ENCODE measurements around the gene MDK. TPM values are rescaled to one million over a fixed set of nuclear protein-coding genes. Genes with fewer than 3 reads are reported as not detected.
A peak's percentile ranks its signal among the peaks of the same experiment; 100 is the strongest.
"Not testable (repeated sequence)": the region's sequence is repeated elsewhere in the genome, so short reads cannot be mapped to it uniquely, and the experiment has no call there.

Gene MDK
- total RNA-seq, 1 donor from 2014 or later = 92.7 TPM

- no peak for ATAC-seq
- intact Hi-C loops (cut with DNase I) = no loop called here
- DNase-seq (ENCODE audit: low spot score) = no peak
Observed at GRCh38 chr11:46364056-46364455, 17.4 kb upstream of the MDK start.

- ATAC-seq (no peak), DNase-seq (ENCODE audit: low spot score) (no peak)
- intact Hi-C loops (cut with DNase I) = no loop called here
Observed at GRCh38 chr11:46364791-46365190, 16.7 kb upstream of the MDK start.

GRCh38 chr11:46366260-46366659, 15.2 kb upstream of the MDK start:
- ATAC-seq = no peak
- intact Hi-C loops (cut with DNase I) = no loop called here

GRCh38 chr11:46366661-46367161, 14.8 kb upstream of the MDK start:
- DNase-seq (ENCODE audit: low spot score) = no peak
- no peak for ATAC-seq
- intact Hi-C loops (cut with DNase I) = no loop called here

More at GRCh38 chr11:46366260-46366659, 15.2 kb upstream of the MDK start:
- DNase-seq (ENCODE audit: low spot score) = no peak

GRCh38 chr11:46367244-46367915, 14.1 kb upstream of the MDK start:
- ATAC-seq (peak; percentile 84), DNase-seq (ENCODE audit: low spot score) (peak; percentile 88)
- intact Hi-C loops (cut with DNase I) = no loop called here

- no peak for ATAC-seq
- intact Hi-C loops (cut with DNase I) = no loop called here
- no peak for DNase-seq (ENCODE audit: low spot score)
Observed at GRCh38 chr11:46367916-46368267, 13.6 kb upstream of the MDK start.

- intact Hi-C loops (cut with DNase I) = no loop called here
- DNase-seq (ENCODE audit: low spot score) (no peak), ATAC-seq (peak; percentile 25)
Observed at GRCh38 chr11:46369458-46370152, 11.9 kb upstream of the MDK start.

GRCh38 chr11:46370253-46370652, 11.2 kb upstream of the MDK start:
- ATAC-seq (no peak), DNase-seq (ENCODE audit: low spot score) (no peak)
- intact Hi-C loops (cut with DNase I) = no loop called here

- DNase-seq (ENCODE audit: low spot score); ATAC-seq; intact Hi-C loops (cut with DNase I): not testable (repeated sequence)
Observed at GRCh38 chr11:46371262-46371661, 10.2 kb upstream of the MDK start.

GRCh38 chr11:46372086-46372485, 9.4 kb upstream of the MDK start:
- intact Hi-C loops (cut with DNase I) = no loop called here
- DNase-seq (ENCODE audit: low spot score) (no peak), ATAC-seq (no peak)

- DNase-seq (ENCODE audit: low spot score); ATAC-seq; intact Hi-C loops (cut with DNase I): not testable (repeated sequence)
Observed at GRCh38 chr11:46372501-46372900, 9.0 kb upstream of the MDK start.

- intact Hi-C loops (cut with DNase I) = no loop called here
- ATAC-seq (no peak), DNase-seq (ENCODE audit: low spot score) (no peak)
Observed at GRCh38 chr11:46373787-46374740, 7.4 kb upstream of the MDK start.

- intact Hi-C loops (cut with DNase I) = no loop called here
- no peak for DNase-seq (ENCODE audit: low spot score)
Observed at GRCh38 chr11:46374815-46375214, 6.7 kb upstream of the MDK start.

GRCh38 chr11:46375392-46376101, 5.9 kb upstream of the MDK start:
- DNase-seq (ENCODE audit: low spot score) (peak; percentile 52), ATAC-seq (no peak)
- intact Hi-C loops (cut with DNase I) = no loop called here

More at GRCh38 chr11:46374815-46375214, 6.7 kb upstream of the MDK start:
- ATAC-seq = no peak

GRCh38 chr11:46376258-46377050, 5.0 kb upstream of the MDK start:
- intact Hi-C loops (cut with DNase I) = no loop called here
- DNase-seq (ENCODE audit: low spot score) (no peak), ATAC-seq (no peak)

- intact Hi-C loops (cut with DNase I) = no loop called here
- DNase-seq (ENCODE audit: low spot score) (peak; percentile 45), ATAC-seq (no peak)
Observed at GRCh38 chr11:46377290-46377689, 4.2 kb upstream of the MDK start.

GRCh38 chr11:46377831-46378230, 3.6 kb upstream of the MDK start:
- ATAC-seq = no peak
- intact Hi-C loops (cut with DNase I) = no loop called here
- DNase-seq (ENCODE audit: low spot score) = no peak

- intact Hi-C loops (cut with DNase I) = no loop called here
- no peak for DNase-seq (ENCODE audit: low spot score)
- ATAC-seq = no peak
Observed at GRCh38 chr11:46378296-46378695, 3.2 kb upstream of the MDK start.

All from sciatic nerve (tissue), 2 donors.